Hepatocyte (in vitro differentiated cells): ENCODE data around the gene PCDH9. TPM values are rescaled to one million over a fixed set of nuclear protein-coding genes. Genes with fewer than 3 reads are reported as not detected.

ENCODE experiments used
- DNase-seq: peaks from one replicate; pipeline ENCODE4 v3.0.0-alpha.2; 2016; ENCODE audit warnings: low spot score
- H2AFZ ChIP-seq: fragments of 200-600 bp; sonication (generic); 2 replicates; pipeline ENCODE4 v1.6.0; 2016; ENCODE audit warnings: antibody characterized with exemption, mild to moderate bottlenecking
- H3K27ac ChIP-seq: fragments of 200-600 bp; sonication (generic); 2 replicates; pipeline ENCODE4 v1.5.1; 2016; ENCODE audit warnings: mild to moderate bottlenecking
- H3K27me3 ChIP-seq: fragments of 200-600 bp; sonication (generic); 2 replicates; pipeline ENCODE4 v1.6.1; 2016
- H3K36me3 ChIP-seq: fragments of 200-600 bp; sonication (generic); replicated peaks from 2 replicates; pipeline ENCODE4 v1.5.1; 2016; ENCODE audit warnings: low read depth; ENCODE audit not compliant: insufficient read depth
- H3K4me1 ChIP-seq: fragments of 200-600 bp; sonication (generic); 2 replicates; pipeline ENCODE4 v1.5.1; 2016; ENCODE audit warnings: mild to moderate bottlenecking, moderate library complexity; ENCODE audit not compliant: insufficient read depth
- H3K4me2 ChIP-seq: fragments of 200-600 bp; sonication (generic); 2 replicates; pipeline ENCODE4 v1.6.0; 2016
- H3K4me3 ChIP-seq: fragments of 200-600 bp; sonication (generic); 2 replicates; pipeline ENCODE4 v1.5.1; 2016; ENCODE audit warnings: mild to moderate bottlenecking
- H3K79me2 ChIP-seq: fragments of 200-600 bp; sonication (generic); 2 replicates; pipeline ENCODE4 v1.6.0; 2017; ENCODE audit warnings: mild to moderate bottlenecking
- H3K9me2 ChIP-seq: fragments of 200-600 bp; sonication (generic); replicated peaks from 2 replicates; pipeline ENCODE4 v1.6.0; 2017; ENCODE audit warnings: mild to moderate bottlenecking; ENCODE audit not compliant: insufficient read depth
- H3K9me3 ChIP-seq: fragments of 200-600 bp; sonication (generic); 2 replicates; pipeline ENCODE4 v1.5.1; 2016; ENCODE audit warnings: low read depth, mild to moderate bottlenecking
- H4K20me1 ChIP-seq: fragments of 200-600 bp; sonication (generic); 2 replicates; pipeline ENCODE4 v1.6.0; 2016; ENCODE audit warnings: mild to moderate bottlenecking; ENCODE audit not compliant: insufficient read depth, poor library complexity, severe bottlenecking
- EZH2 ChIP-seq: fragments of 200-600 bp; sonication (generic); IDR thresholded peaks from 2 replicates; pipeline ENCODE4 v1.6.1; 2016; ENCODE audit warnings: antibody characterized with exemption, mild to moderate bottlenecking, borderline replicate concordance
- EZH2phosphoT487 ChIP-seq: fragments of 200-600 bp; sonication (generic); IDR thresholded peaks from one replicate; pipeline ENCODE4 v1.6.1; 2018; ENCODE audit warnings: antibody characterized with exemption, mild to moderate bottlenecking, low read depth, moderate library complexity; ENCODE audit not compliant: unreplicated experiment, severe bottlenecking
- WGBS: methylation state at CpG from one replicate; pipeline ENCODE4 v1.1.6; 2016; ENCODE audit warnings: low lambda C conversion rate; ENCODE audit errors: missing lambda C conversion rate; 5-methylcytosine and 5-hydroxymethylcytosine counted together
- polyA plus RNA-seq: library from polyadenylated mRNA; unstranded; fragments of >200 nt; fragmentation: Nextera tagmentation; extraction: Ambion mirVana; gene quantifications from 2 replicates; pipeline ENCODE4 v1.2.1, GENCODE V29; 2016
- total RNA-seq: library from RNA; depleted of rRNA; stranded (reverse); fragments of >200 nt; gene quantifications from 2 replicates; pipeline ENCODE4 v1.2.3, GENCODE V29; 2014
- TF ChIP-seq, protein P1 (sequence below): fragments of 200-600 bp; sonication (generic); IDR thresholded peaks from 2 replicates; pipeline ENCODE4 v1.5.1; 2016; ENCODE audit warnings: antibody characterized with exemption, mild to moderate bottlenecking; ENCODE audit not compliant: poor library complexity

Gene PCDH9
- total and polyA plus RNA-seq, 2 experiments from 2014 or later = 6.9 to 15.0 TPM

DNA sequence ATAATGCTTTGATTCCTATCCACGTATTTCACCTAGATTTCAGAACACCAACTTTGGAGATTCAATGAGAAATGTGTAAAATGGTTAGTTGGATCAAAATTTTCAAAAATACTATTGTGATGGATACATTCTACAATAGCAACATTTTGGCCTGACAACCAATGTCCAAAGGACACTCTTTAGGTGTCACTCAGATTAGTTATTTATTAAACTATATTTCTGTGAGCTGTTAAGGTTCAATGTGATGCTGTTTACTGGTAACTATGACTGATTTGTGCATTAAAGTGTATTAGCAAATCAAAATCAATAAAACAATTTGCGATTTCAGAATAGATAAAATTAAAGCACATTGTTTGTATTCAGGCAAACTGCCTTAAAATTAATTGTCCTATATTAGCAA, 149.8 kb downstream of the PCDH9 start:
- Histone ChIP-seq H3K4me3 (no peak overlapping the region), H3K36me3 (no peaks in the 10 kb centered on the region), H3K4me2 (no peak overlapping the region), H4K20me1 (no peaks in the 10 kb centered on the region), H3K9me2 (no peaks in the 10 kb centered on the region), H3K27ac (no peak overlapping the region), H3K27me3 (no peaks in the 10 kb centered on the region), H2AFZ (no peak overlapping the region), H3K4me1 (peaks cover 4% of the 10 kb centered on the region), H3K9me3 (no peaks in the 10 kb centered on the region), H3K79me2 (no peaks in the 10 kb centered on the region)
- WGBS = 93% methylated on average over 2 of the region's 2 CpGs
- no peak for DNase-seq
- no peak for TF ChIP-seq EZH2phosphoT487
- no peak for TF ChIP-seq EZH2
- TF ChIP-seq, protein P1, sequence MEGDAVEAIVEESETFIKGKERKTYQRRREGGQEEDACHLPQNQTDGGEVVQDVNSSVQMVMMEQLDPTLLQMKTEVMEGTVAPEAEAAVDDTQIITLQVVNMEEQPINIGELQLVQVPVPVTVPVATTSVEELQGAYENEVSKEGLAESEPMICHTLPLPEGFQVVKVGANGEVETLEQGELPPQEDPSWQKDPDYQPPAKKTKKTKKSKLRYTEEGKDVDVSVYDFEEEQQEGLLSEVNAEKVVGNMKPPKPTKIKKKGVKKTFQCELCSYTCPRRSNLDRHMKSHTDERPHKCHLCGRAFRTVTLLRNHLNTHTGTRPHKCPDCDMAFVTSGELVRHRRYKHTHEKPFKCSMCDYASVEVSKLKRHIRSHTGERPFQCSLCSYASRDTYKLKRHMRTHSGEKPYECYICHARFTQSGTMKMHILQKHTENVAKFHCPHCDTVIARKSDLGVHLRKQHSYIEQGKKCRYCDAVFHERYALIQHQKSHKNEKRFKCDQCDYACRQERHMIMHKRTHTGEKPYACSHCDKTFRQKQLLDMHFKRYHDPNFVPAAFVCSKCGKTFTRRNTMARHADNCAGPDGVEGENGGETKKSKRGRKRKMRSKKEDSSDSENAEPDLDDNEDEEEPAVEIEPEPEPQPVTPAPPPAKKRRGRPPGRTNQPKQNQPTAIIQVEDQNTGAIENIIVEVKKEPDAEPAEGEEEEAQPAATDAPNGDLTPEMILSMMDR = no peak

DNA sequence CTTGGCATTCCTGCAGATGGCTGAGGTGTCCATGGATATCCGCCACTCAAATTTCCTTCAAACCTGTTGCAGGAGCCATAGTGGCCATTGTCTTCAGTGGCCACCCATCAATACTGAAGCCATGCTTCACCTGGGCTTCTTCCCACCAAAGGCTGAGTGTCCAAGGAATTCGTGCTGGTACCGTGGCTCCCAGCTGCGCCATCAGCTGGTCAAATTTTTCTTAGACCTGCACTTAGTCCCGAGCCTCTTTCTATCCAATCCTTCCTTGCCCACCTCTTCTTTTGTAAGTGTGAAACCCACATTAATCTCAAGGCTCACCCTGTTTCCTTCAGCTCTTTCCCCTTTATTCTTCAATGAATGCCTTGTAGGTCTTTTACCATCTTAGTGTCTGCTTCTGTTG, 152.1 kb downstream of the PCDH9 start:
- Histone ChIP-seq H2AFZ (no peak overlapping the region), H3K9me3 (no peaks in the 10 kb centered on the region), H3K9me2 (no peaks in the 10 kb centered on the region), H3K79me2 (no peaks in the 10 kb centered on the region), H3K4me3 (no peak overlapping the region), H3K27me3 (no peaks in the 10 kb centered on the region), H3K4me2 (no peak overlapping the region), H3K4me1 (peaks cover 4% of the 10 kb centered on the region), H3K36me3 (no peaks in the 10 kb centered on the region), H4K20me1 (no peaks in the 10 kb centered on the region), H3K27ac (no peak overlapping the region)
- DNase-seq = no peak
- TF ChIP-seq, protein P1 = no peak
- TF ChIP-seq EZH2phosphoT487 (no peak), EZH2 (no peak)
- WGBS = 87% methylated on average over 5 of the region's 5 CpGs

DNA sequence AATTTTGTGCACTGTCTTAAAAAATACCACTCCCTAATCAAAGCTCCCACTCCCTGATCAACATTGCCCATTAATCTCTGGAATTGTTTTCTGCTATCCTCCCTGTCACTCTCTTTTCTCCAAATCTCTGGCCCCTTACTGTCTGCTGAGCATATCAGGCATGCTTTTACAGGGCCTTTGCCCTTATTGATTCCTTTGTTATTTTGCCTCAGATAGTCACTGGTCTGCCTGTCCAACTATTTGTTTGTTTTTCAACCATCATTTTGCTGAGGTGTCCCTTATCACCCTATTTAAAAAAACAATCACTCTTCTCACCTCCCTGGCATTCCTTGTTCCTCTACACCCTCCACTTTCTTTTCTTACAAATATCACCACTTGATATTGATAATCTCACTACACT, 153.0 kb downstream of the PCDH9 start:
- Histone ChIP-seq H4K20me1 (no peaks in the 10 kb centered on the region), H3K27me3 (no peaks in the 10 kb centered on the region), H3K4me1 (peaks cover 4% of the 10 kb centered on the region), H3K79me2 (no peaks in the 10 kb centered on the region), H2AFZ (no peak overlapping the region), H3K9me3 (no peaks in the 10 kb centered on the region), H3K4me3 (no peak overlapping the region), H3K4me2 (no peak overlapping the region), H3K27ac (no peak overlapping the region), H3K36me3 (no peaks in the 10 kb centered on the region), H3K9me2 (no peaks in the 10 kb centered on the region)
- TF ChIP-seq, protein P1 = no peak
- TF ChIP-seq EZH2phosphoT487 (no peak), EZH2 (no peak)
- no peak for DNase-seq

DNA sequence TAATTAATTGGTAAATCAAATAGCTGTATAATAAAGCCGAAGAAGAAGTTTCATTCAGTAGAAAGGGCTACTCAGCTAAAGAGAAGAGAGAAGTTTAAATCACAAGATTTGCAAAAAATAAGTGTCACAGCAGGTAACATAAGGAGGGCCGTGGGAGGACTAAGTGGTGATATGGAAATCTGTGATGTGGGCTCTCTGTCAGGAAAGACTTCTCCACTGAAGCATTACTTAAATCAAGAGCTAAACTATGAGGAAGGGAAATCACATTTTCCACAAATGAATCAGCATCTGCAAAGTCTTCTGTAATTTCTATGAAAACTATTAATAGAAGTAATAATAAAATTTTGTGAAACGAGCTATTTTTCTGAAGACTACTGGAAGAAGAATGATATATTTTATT, 153.8 kb downstream of the PCDH9 start:
- no peak overlapping the region for H3K4me3 ChIP-seq
- H3K27ac ChIP-seq = no peak overlapping the region
- no peak overlapping the region for H2AFZ ChIP-seq
- TF ChIP-seq EZH2phosphoT487 = no peak
- TF ChIP-seq EZH2 = no peak
- TF ChIP-seq, protein P1 = no peak
- H3K27me3 ChIP-seq = no peaks in the 10 kb centered on the region
- H4K20me1 ChIP-seq = no peaks in the 10 kb centered on the region
- no peaks in the 10 kb centered on the region for H3K9me2 ChIP-seq
- H3K79me2 ChIP-seq = no peaks in the 10 kb centered on the region
- H3K9me3 ChIP-seq = no peaks in the 10 kb centered on the region
- peaks cover 4% of the 10 kb centered on the region for H3K4me1 ChIP-seq
- 92% methylated on average over 3 of the region's 3 CpGs for WGBS
- no peak for DNase-seq
- H3K4me2 ChIP-seq = no peak overlapping the region
- H3K36me3 ChIP-seq = no peaks in the 10 kb centered on the region
